A549 (cell line): Measurements from ENCODE around the gene TCERG1L. TPM values are rescaled to one million over a fixed set of nuclear protein-coding genes. Genes with fewer than 3 reads are reported as not detected.

Source experiments
- ATAC-seq, 2 experiments: fragments of 200-7000 bp in 1 of 2; fragments of >200 bp in 1 of 2; cut with Nextera tagmentation in 1 of 2; cut with Tn5 transposase in 1 of 2; 3 replicates each; pipeline versions ENCODE4 v1.8.0 to v1.9.1; 2018 to 2020; ENCODE audit warnings: mild to moderate bottlenecking in 1 of 2, moderate library complexity in 1 of 2
- CTCF ChIA-PET: fragments of 300-600 bp; sonication (Branson Sonifier 250); formaldehyde crosslinking; extraction: SDS; loops from one replicate; lab custom pipeline; 2021; ENCODE audit warnings: antibody characterized with exemption, inconsistent platforms; lab: Yijun Ruan, JAX
- POLR2A ChIA-PET: fragments of 350-600 bp; formaldehyde crosslinking; extraction: SDS; loops from one replicate; lab custom pipeline; 2021; ENCODE audit warnings: antibody characterized with exemption, inconsistent platforms; lab: Yijun Ruan, JAX
- DNase-seq, 2 experiments: peaks; one replicate each; pipeline versions ENCODE4 v3.0.0 to v3.0.0-alpha.2; 2011 to 2016; ENCODE audit warnings: low read depth in 1 of 2, low spot score in 1 of 2
- FAIRE-seq: peaks from 2 replicates; lab custom pipeline; 2011; peaks lifted over from hg19 to GRCh38; lab: Jason Lieb, UNC
- H3K27ac ChIP-seq, 2 experiments: fragments of >200 bp; sonication (Bioruptor Twin); formaldehyde crosslinking; 3 replicates each; pipeline ENCODE4 v1.5.1; 2016 to 2017
- H3K4me1 ChIP-seq: fragments of >200 bp; sonication (Bioruptor Twin); formaldehyde crosslinking; 3 replicates; pipeline ENCODE4 v1.6.1; 2016
- H3K4me2 ChIP-seq: fragments of >200 bp; sonication (Bioruptor Twin); formaldehyde crosslinking; 3 replicates; pipeline ENCODE4 v1.6.1; 2016
- H3K4me3 ChIP-seq: fragments of >200 bp; sonication (Bioruptor Twin); formaldehyde crosslinking; 3 replicates; pipeline ENCODE4 v1.5.1; 2016
- H3K9me3 ChIP-seq: fragments of >200 bp; sonication (Bioruptor Twin); formaldehyde crosslinking; 3 replicates; pipeline ENCODE4 v1.6.1; 2016
- ATOH8 ChIP-seq: fragments of 250-450 bp; sonication (Bioruptor Pico); IDR thresholded peaks from 2 replicates; pipeline ENCODE4 v1.5.0; 2020; ENCODE audit warnings: low read depth, mild to moderate bottlenecking, moderate library complexity
- CEBPB ChIP-seq, 2 experiments: fragments of >200 bp in 1 of 2; sonication (Bioruptor Twin) in 1 of 2; formaldehyde crosslinking in 1 of 2; IDR thresholded peaks; 2 replicates each; pipeline ENCODE4 v1.6.1; 2012 to 2016
- CHD2 ChIP-seq: fragments of 150-350 bp; IDR thresholded peaks from 2 replicates; pipeline ENCODE4 v1.6.1; 2014; ENCODE audit warnings: low read length; ENCODE audit not compliant: partially characterized antibody
- GATA3 ChIP-seq: IDR thresholded peaks from 2 replicates; pipeline ENCODE4 v1.6.1; 2012; ENCODE audit warnings: borderline replicate concordance
- HOXA7 ChIP-seq: fragments of 250-450 bp; sonication (Bioruptor Pico); IDR thresholded peaks from 2 replicates; pipeline ENCODE4 v1.5.0; 2020; ENCODE audit warnings: mild to moderate bottlenecking, moderate library complexity
- HOXB5 ChIP-seq: fragments of 250-450 bp; sonication (Bioruptor Pico); IDR thresholded peaks from 2 replicates; pipeline ENCODE4 v1.5.0; 2020; ENCODE audit warnings: mild to moderate bottlenecking, moderate library complexity
- KDM1A ChIP-seq: fragments of 200-600 bp; sonication (generic); IDR thresholded peaks from 2 replicates; pipeline ENCODE4 v1.6.1; 2016; ENCODE audit warnings: low read depth, mild to moderate bottlenecking
- NPAS2 ChIP-seq: fragments of 250-450 bp; sonication (Bioruptor Pico); IDR thresholded peaks from 2 replicates; pipeline ENCODE4 v1.8.0; 2022; ENCODE audit warnings: mild to moderate bottlenecking, moderate library complexity, borderline replicate concordance
- NR3C1 ChIP-seq: fragments of >200 bp; sonication (Bioruptor Twin); formaldehyde crosslinking; IDR thresholded peaks from 3 replicates; pipeline ENCODE4 v1.6.1; 2017
- PHF8 ChIP-seq: fragments of 200-600 bp; sonication (generic); IDR thresholded peaks from 2 replicates; pipeline ENCODE4 v1.6.1; 2016; ENCODE audit warnings: low read depth, mild to moderate bottlenecking, antibody characterized with exemption, moderate library complexity, borderline replicate concordance
- REST ChIP-seq: fragments of 200-600 bp; sonication (generic); IDR thresholded peaks from 2 replicates; pipeline ENCODE4 v1.6.1; 2016; ENCODE audit warnings: antibody characterized with exemption, mild to moderate bottlenecking, moderate library complexity
- TFCP2L1 ChIP-seq: fragments of 250-450 bp; sonication (Bioruptor Pico); IDR thresholded peaks from 2 replicates; pipeline ENCODE4 v1.5.0; 2021; ENCODE audit warnings: mild to moderate bottlenecking
- ZC3H11A ChIP-seq: fragments of 450-650 bp; IDR thresholded peaks from 2 replicates; pipeline ENCODE4 v1.6.1; 2014; ENCODE audit warnings: antibody characterized with exemption, mild to moderate bottlenecking
- ZFP36 ChIP-seq: fragments of 450-650 bp; IDR thresholded peaks from 2 replicates; pipeline ENCODE4 v1.6.1; 2014; ENCODE audit warnings: borderline replicate concordance; ENCODE audit not compliant: partially characterized antibody
- ZSCAN20 ChIP-seq: fragments of 250-450 bp; sonication (Bioruptor Pico); IDR thresholded peaks from 2 replicates; pipeline ENCODE4 v1.8.0; 2022; ENCODE audit warnings: mild to moderate bottlenecking, moderate library complexity
- WGBS: methylation state at CpG from one replicate; pipeline ENCODE4 v1.1.6; 2017; ENCODE audit errors: missing lambda C conversion rate; 5-methylcytosine and 5-hydroxymethylcytosine counted together
- polyA plus RNA-seq, 4 experiments: library from polyadenylated mRNA; depleted of rRNA in 3 of 4; stranded (reverse); fragments of >200 nt; fragmentation: RNase III in 1 of 4; extraction: RNeasy Plus Mini Kit Qiagen cat#74134 plus additional on column Dnase treatment in 1 of 4; gene quantifications; 2 replicates in 3 of 4; 3 replicates in 1 of 4; pipeline ENCODE4 v1.2.3, GENCODE V29; 2011 to 2017
- TF ChIP-seq, protein P1 (sequence below): fragments of >200 bp; sonication (Bioruptor Twin); formaldehyde crosslinking; IDR thresholded peaks from 3 replicates; pipeline ENCODE4 v1.5.1; 2016
- TF ChIP-seq, protein P2 (sequence below): fragments of 250-450 bp; sonication (Bioruptor Pico); IDR thresholded peaks from 2 replicates; pipeline ENCODE4 v1.5.0; 2021; ENCODE audit warnings: mild to moderate bottlenecking, moderate library complexity, borderline replicate concordance
- TF ChIP-seq, protein P3 (sequence below): fragments of 450-650 bp; IDR thresholded peaks from 2 replicates; pipeline ENCODE4 v1.6.1; 2014; ENCODE audit warnings: antibody characterized with exemption

Gene TCERG1L
- polyA plus RNA-seq, 2 of the 4 experiments (the other 2 are of a cell fraction), result not detected

GRCh38 chr10:131082991-131083481 is 228.5 kb downstream of the TCERG1L start:
- H3K4me1 ChIP-seq, result no peaks in the 10 kb centered on the region
- no peak overlapping the region for H3K4me2 ChIP-seq
- H3K9me3 ChIP-seq, result no peaks in the 10 kb centered on the region
- ATAC-seq, result no peak
- ChIA-PET POLR2A (no interaction called here), CTCF (interaction anchor here (0.9 kb wide), 1 partner anchor 9 kb away, joined by 5 read pairs; no protein-coding TSS in a partner anchor)
- H3K27ac ChIP-seq, result no peak overlapping the region
- WGBS, result 48% methylated on average over 16 of the region's 16 CpGs
- no peak for FAIRE-seq
- TF ChIP-seq HOXB5 (CRISPR knock-in tag) (no peak), NPAS2 (no peak), CHD2 (no peak), ZSCAN20 (CRISPR knock-in tag) (no peak), REST (no peak), PHF8 (no peak), CEBPB (IDR thresholded peaks at IDR 0.05) (no peak), NR3C1 (no peak), GATA3 (no peak), ZFP36 (no peak), ATOH8 (no peak), ZC3H11A (no peak), KDM1A (no peak), TFCP2L1 (CRISPR knock-in tag) (no peak), HOXA7 (no peak)
- TF ChIP-seq, protein P1, sequence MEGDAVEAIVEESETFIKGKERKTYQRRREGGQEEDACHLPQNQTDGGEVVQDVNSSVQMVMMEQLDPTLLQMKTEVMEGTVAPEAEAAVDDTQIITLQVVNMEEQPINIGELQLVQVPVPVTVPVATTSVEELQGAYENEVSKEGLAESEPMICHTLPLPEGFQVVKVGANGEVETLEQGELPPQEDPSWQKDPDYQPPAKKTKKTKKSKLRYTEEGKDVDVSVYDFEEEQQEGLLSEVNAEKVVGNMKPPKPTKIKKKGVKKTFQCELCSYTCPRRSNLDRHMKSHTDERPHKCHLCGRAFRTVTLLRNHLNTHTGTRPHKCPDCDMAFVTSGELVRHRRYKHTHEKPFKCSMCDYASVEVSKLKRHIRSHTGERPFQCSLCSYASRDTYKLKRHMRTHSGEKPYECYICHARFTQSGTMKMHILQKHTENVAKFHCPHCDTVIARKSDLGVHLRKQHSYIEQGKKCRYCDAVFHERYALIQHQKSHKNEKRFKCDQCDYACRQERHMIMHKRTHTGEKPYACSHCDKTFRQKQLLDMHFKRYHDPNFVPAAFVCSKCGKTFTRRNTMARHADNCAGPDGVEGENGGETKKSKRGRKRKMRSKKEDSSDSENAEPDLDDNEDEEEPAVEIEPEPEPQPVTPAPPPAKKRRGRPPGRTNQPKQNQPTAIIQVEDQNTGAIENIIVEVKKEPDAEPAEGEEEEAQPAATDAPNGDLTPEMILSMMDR, result no peak
- TF ChIP-seq, protein P2, sequence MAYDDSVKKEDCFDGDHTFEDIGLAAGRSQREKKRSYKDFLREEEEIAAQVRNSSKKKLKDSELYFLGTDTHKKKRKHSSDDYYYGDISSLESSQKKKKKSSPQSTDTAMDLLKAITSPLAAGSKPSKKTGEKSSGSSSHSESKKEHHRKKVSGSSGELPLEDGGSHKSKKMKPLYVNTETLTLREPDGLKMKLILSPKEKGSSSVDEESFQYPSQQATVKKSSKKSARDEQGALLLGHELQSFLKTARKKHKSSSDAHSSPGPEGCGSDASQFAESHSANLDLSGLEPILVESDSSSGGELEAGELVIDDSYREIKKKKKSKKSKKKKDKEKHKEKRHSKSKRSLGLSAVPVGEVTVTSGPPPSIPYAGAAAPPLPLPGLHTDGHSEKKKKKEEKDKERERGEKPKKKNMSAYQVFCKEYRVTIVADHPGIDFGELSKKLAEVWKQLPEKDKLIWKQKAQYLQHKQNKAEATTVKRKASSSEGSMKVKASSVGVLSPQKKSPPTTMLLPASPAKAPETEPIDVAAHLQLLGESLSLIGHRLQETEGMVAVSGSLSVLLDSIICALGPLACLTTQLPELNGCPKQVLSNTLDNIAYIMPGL (CRISPR knock-in tag), result no peak
- TF ChIP-seq, protein P3, sequence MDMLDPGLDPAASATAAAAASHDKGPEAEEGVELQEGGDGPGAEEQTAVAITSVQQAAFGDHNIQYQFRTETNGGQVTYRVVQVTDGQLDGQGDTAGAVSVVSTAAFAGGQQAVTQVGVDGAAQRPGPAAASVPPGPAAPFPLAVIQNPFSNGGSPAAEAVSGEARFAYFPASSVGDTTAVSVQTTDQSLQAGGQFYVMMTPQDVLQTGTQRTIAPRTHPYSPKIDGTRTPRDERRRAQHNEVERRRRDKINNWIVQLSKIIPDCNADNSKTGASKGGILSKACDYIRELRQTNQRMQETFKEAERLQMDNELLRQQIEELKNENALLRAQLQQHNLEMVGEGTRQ, result no peak
- DNase-seq, result no peak
- H3K4me3 ChIP-seq, result no peak overlapping the region
